NCI-H345 (cell line): Measurements from ENCODE around the gene NKX3-2.

Source experiments
- DNase-seq: peaks from one replicate; lab custom pipeline; 2025; lab: John Stamatoyannopoulos, UW

The NKX3-2 gene

GRCh38 chr4:13498469-13498868, 45.8 kb downstream of the NKX3-2 start:
- DNase-seq = no peak

DNA sequence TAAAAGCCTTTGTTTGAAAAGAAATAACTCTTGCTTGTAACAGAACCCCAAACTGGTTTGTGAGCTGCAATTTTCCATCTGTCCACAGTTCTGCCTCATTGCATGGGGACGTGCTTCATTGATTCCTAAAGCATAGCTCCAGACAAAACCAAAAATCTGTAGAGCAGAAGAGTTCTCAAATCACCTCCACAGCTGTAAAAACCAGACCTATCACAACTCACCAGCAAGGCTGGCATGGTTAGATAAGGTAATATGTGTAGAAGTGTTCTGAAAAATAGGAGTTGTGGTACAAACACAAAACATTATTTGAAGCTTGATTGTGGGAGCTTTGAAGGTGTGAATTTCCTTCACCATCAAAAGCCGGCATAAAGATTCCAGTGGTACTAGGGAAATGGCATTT, 47.7 kb downstream of the NKX3-2 start:
- DNase-seq = no peak

DNA sequence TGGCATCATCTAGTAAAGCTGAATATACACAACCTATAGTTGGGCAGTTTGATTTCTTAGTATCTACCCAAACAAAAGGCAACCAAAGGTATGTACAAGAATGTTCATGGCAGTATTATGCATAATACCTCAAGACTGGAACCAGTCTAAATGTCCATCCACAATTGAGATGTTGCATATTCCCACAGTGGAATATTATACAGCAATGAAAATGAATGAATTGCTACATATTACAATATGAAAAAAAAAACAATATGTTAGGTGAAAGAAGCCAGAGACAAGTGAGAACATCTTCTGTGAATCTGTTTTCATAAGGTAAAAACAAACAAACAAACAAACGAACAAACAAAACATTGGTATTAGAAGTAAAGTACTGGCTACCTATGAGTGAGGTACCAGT, 48.6 kb downstream of the NKX3-2 start:
- no peak for DNase-seq

DNA sequence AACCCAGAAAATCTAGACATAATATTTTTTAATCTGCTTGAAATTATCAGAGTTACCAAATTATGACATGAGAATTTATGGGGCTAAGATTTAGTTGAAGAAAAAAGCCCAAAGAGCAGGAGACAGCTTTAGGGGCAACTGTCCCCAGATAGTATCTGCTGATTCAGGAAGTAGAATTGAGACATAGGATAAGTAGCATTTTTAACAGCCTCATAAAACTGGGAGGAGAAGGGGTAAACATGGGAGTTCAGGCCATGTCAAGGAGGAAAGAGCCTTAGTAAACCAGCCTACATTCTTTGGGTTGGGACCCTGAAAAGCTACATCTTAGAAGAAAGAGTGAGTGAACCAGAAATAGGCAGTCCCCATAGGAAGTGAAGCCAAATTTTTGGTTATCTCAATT, 50.5 kb downstream of the NKX3-2 start:
- DNase-seq = no peak

- DNase-seq = no peak
Measured at GRCh38 chr4:13492747-13493146, 51.6 kb downstream of the NKX3-2 start.
